GM18502 (cell line): ENCODE measurements around the gene CMBL.

Source experiments
- ATAC-seq: cut with Tn5 transposase; IDR thresholded peaks from one replicate; pipeline ENCODE4 v1.9.1; 2021; ENCODE audit warnings: mild to moderate bottlenecking; ENCODE audit not compliant: unreplicated experiment, poor library complexity

CMBL gene

GRCh38 chr5:10233011-10233410, 74.7 kb downstream of the CMBL start:
- no peak for ATAC-seq

- no peak for ATAC-seq
Measured at GRCh38 chr5:10232386-10232785, 75.3 kb downstream of the CMBL start.

- no peak for ATAC-seq
Measured at GRCh38 chr5:10229306-10230048, 78.2 kb downstream of the CMBL start.

- no peak for ATAC-seq
Measured at GRCh38 chr5:10228288-10228687, 79.4 kb downstream of the CMBL start.
